Fibroblast of lung (primary cell): ENCODE results near the gene DOCK4. TPM values are rescaled to one million over a fixed set of nuclear protein-coding genes. Genes with fewer than 3 reads are reported as not detected.
A peak's percentile ranks its signal among the peaks of the same experiment; 100 is the strongest.

Source experiments
- DNase-seq, 2 donors: peaks; one replicate each; pipeline versions ENCODE4 v3.0.0 to v3.0.0-alpha.2; 2010; ENCODE audit warnings: low read depth in 2 of 2
- H2AFZ ChIP-seq: 2 replicates; pipeline ENCODE4 v1.5.1; 2012; ENCODE audit warnings: low read length, control low read depth, inconsistent platforms
- H3K27ac ChIP-seq: 2 replicates; pipeline ENCODE4 v1.5.1; 2011; ENCODE audit warnings: low read length, control low read depth; ENCODE audit not compliant: insufficient read depth
- H3K27me3 ChIP-seq: 2 replicates; pipeline ENCODE4 v1.5.1; 2011; ENCODE audit warnings: mild to moderate bottlenecking, low read length; ENCODE audit not compliant: control insufficient read depth, insufficient read depth
- H3K36me3 ChIP-seq: 2 replicates; pipeline ENCODE4 v1.5.1; 2011; ENCODE audit warnings: low read length; ENCODE audit not compliant: control insufficient read depth, insufficient read depth
- H3K4me1 ChIP-seq: 2 replicates; pipeline ENCODE4 v1.5.1; 2011; ENCODE audit warnings: low read length; ENCODE audit not compliant: control insufficient read depth, insufficient read depth; ENCODE audit errors: extremely low read depth
- H3K4me2 ChIP-seq: 2 replicates; pipeline ENCODE4 v1.5.1; 2011; ENCODE audit warnings: low read length, control low read depth; ENCODE audit not compliant: insufficient read depth; ENCODE audit errors: extremely low read depth
- H3K4me3 ChIP-seq, 4 experiments: fragments of 200-600 bp in 1 of 4; sonication (generic) in 1 of 4; replicated peaks in 1 of 4; 2 replicates each; pipeline ENCODE4 v1.5.1; 2011 to 2016; ENCODE audit warnings: low read length in 4 of 4, low read depth in 3 of 4, mild to moderate bottlenecking in 3 of 4, control low read depth in 2 of 4, inconsistent platforms in 1 of 4, mixed read lengths in 1 of 4; ENCODE audit not compliant: insufficient read depth in 1 of 4; ENCODE audit errors: control extremely low read depth in 1 of 4
- H3K79me2 ChIP-seq: 2 replicates; pipeline ENCODE4 v1.5.1; 2012; ENCODE audit warnings: mild to moderate bottlenecking, low read length, inconsistent platforms; ENCODE audit not compliant: control insufficient read depth, insufficient read depth
- H3K9ac ChIP-seq: 2 replicates; pipeline ENCODE4 v1.5.1; 2011; ENCODE audit warnings: mild to moderate bottlenecking, low read length, control low read depth; ENCODE audit not compliant: insufficient read depth
- H3K9me3 ChIP-seq: 2 replicates; pipeline ENCODE4 v1.5.1; 2012; ENCODE audit warnings: low read depth, low read length; ENCODE audit not compliant: control insufficient read depth, insufficient read depth
- H4K20me1 ChIP-seq: 2 replicates; pipeline ENCODE4 v1.5.1; 2011; ENCODE audit warnings: low read length; ENCODE audit not compliant: control insufficient read depth, insufficient read depth; ENCODE audit errors: extremely low read depth
- EZH2 ChIP-seq: IDR thresholded peaks from 2 replicates; pipeline ENCODE4 v1.5.1; 2012; ENCODE audit warnings: low read length, control low read depth, mild to moderate bottlenecking; ENCODE audit errors: missing control alignments
- polyA plus RNA-seq, 2 donors: library from polyadenylated mRNA; depleted of rRNA in 1 of 2; stranded (reverse) in 1 of 2; unstranded in 1 of 2; fragments of >200 nt; gene quantifications; 2 replicates each; pipeline ENCODE4 v1.2.1, GENCODE V29; 2011 to 2012; ENCODE audit warnings: missing spikeins in 1 of 2
- total RNA-seq: library from RNA; depleted of rRNA; stranded (reverse); fragments of >200 nt; gene quantifications from 2 replicates; pipeline ENCODE4 v1.2.1, GENCODE V29; 2014
- TF ChIP-seq, protein P1 (sequence below), 2 donors: IDR thresholded peaks in 1 of 2; conservative IDR thresholded peaks in 1 of 2; 1 replicate in 1 of 2; 2 replicates in 1 of 2; pipeline ENCODE4 v1.5.1; 2011 to 2012; ENCODE audit warnings: low read length in 2 of 2, control low read depth in 1 of 2, inconsistent platforms in 1 of 2, low read depth in 1 of 2, mild to moderate bottlenecking in 1 of 2

DOCK4 gene
- total and polyA plus RNA-seq, 2 donors (not counting 1 experiment from before 2014, with no cell fraction given) = 20.8 to 39.3 TPM

DNA sequence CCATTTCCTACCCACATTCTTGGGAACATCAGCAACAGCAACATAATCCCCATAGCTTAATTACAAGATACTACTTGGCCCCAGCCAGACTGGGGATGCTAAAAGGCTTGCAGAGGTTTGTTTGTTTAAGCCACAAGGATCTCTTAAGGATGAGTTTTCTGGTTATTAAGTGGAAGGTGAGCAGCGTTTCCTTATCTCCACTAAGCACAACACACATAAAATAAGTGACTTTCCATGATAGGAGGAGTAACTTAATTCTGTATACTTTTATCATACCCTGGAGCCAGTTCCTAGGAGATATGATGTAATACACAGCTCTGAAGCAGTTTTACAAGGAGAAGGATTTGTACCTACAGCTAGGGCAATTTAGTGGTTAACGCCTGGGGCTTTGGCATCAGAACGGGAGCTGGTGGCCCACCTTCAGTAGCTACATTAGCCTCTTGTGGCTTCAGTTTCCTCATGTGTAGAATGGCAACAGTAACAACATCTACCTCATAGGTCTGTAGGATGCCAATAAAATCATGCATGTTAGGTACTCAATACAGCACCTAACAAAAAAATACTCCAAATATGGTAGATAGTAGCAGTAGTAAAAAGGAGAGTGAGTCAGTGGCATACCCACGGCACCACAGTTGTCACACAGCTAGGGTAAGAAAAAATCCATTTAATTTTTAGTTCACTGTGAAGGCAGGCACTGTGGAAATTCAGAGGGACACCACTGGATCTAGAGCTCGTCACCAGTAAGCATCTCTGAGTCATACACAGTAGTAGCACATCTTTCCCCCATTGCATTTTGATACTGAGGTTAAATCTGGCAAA is 55.2 kb downstream of the DOCK4 start:
- Histone ChIP-seq H3K4me2 (no peak overlapping the region), H3K27me3 (no peaks in the 10 kb centered on the region), H3K9me3 (no peaks in the 10 kb centered on the region), H3K4me3 (no peak overlapping the region), H4K20me1 (no peaks in the 10 kb centered on the region), H3K36me3 (no peaks in the 10 kb centered on the region), H2AFZ (no peak overlapping the region), H3K4me1 (no peaks in the 10 kb centered on the region), H3K79me2 (peaks cover 2% of the 10 kb centered on the region), H3K27ac (no peak overlapping the region), H3K9ac (no peak overlapping the region)
- peak in 1 of 2 donors; percentile 23 for DNase-seq
- TF ChIP-seq, protein P1, sequence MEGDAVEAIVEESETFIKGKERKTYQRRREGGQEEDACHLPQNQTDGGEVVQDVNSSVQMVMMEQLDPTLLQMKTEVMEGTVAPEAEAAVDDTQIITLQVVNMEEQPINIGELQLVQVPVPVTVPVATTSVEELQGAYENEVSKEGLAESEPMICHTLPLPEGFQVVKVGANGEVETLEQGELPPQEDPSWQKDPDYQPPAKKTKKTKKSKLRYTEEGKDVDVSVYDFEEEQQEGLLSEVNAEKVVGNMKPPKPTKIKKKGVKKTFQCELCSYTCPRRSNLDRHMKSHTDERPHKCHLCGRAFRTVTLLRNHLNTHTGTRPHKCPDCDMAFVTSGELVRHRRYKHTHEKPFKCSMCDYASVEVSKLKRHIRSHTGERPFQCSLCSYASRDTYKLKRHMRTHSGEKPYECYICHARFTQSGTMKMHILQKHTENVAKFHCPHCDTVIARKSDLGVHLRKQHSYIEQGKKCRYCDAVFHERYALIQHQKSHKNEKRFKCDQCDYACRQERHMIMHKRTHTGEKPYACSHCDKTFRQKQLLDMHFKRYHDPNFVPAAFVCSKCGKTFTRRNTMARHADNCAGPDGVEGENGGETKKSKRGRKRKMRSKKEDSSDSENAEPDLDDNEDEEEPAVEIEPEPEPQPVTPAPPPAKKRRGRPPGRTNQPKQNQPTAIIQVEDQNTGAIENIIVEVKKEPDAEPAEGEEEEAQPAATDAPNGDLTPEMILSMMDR (conservative IDR thresholded peaks at IDR 0.05 in 1 of 2, IDR thresholded peaks at IDR 0.05 in 1 of 2; ENCODE audit: low read depth in 1 of 2, low read length in 2 of 2) = no peak
- TF ChIP-seq EZH2 = no peak

DNA sequence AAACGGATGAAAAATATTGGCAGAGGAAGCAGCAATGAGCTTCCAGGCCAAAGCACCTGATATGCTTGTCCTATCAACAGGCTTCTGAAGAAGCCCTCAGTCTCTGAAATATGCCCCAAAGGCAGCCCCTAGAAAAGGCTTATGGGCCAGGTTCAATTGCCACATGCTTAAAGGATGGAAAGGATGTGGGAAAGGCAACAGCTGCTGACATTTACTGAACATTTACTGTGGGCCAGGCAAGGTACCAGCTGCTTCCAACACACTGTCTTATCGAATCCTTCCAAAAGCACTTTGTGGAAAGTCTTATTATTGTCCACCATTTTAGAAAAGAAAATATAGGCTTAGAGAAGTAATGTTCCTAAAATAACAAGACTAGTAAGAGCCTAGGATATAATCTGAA is 56.5 kb downstream of the DOCK4 start:
- Histone ChIP-seq H4K20me1 (no peaks in the 10 kb centered on the region), H3K4me3 (no peak overlapping the region), H3K36me3 (no peaks in the 10 kb centered on the region), H3K4me1 (peaks cover under 1% of the 10 kb centered on the region), H3K9ac (no peak overlapping the region), H3K27ac (no peak overlapping the region), H3K27me3 (no peaks in the 10 kb centered on the region), H3K9me3 (no peaks in the 10 kb centered on the region), H2AFZ (no peak overlapping the region), H3K79me2 (peaks cover 2% of the 10 kb centered on the region), H3K4me2 (no peak overlapping the region)
- TF ChIP-seq, protein P1 (conservative IDR thresholded peaks at IDR 0.05 in 1 of 2, IDR thresholded peaks at IDR 0.05 in 1 of 2; ENCODE audit: low read depth in 1 of 2, low read length in 2 of 2) = no peak
- no peak for TF ChIP-seq EZH2
- DNase-seq = no peak

DNA sequence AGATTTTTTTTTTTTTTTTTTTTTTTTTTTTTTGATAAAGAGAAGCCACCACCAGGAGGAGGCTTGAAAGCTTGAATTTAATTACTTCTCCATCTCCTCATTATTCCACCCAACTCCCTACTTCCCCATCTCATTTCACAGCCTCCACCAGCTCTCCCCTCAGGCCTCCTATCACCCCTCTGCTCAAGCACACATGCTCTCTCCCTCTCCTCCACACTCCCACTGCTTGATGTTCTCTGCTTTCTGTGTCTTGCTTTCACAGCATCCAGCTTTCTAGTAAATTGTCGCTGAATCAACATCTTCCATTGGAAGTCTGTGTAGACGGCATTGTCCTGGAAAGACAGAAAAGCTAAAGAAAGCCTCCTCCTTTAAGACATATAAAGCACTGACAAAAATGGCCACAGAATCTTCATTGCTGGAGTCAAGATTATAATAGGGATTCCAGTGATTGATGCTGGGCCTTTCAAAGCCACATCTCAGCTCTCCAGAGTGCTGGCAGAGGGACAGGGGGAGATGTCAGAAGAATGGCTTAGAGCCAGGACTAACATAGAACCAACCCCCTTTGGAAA is 58.3 kb downstream of the DOCK4 start:
- H3K36me3 ChIP-seq = no peaks in the 10 kb centered on the region
- no peak overlapping the region for H3K9ac ChIP-seq
- peaks cover 2% of the 10 kb centered on the region for H3K79me2 ChIP-seq
- no peaks in the 10 kb centered on the region for H4K20me1 ChIP-seq
- H3K4me3 ChIP-seq = no peak overlapping the region
- H3K9me3 ChIP-seq = no peaks in the 10 kb centered on the region
- peaks cover 8% of the 10 kb centered on the region for H3K4me1 ChIP-seq
- TF ChIP-seq EZH2 = no peak
- TF ChIP-seq, protein P1 (conservative IDR thresholded peaks at IDR 0.05 in 1 of 2, IDR thresholded peaks at IDR 0.05 in 1 of 2; ENCODE audit: low read depth in 1 of 2, low read length in 2 of 2) = no peak
- no peak overlapping the region for H2AFZ ChIP-seq
- H3K27me3 ChIP-seq = no peaks in the 10 kb centered on the region
- H3K4me2 ChIP-seq = no peak overlapping the region
- H3K27ac ChIP-seq = no peak overlapping the region
- DNase-seq = no peak
